DND-41 (cell line): ENCODE measurements around the gene RAB28.

Source experiments
- EZH2 ChIP-seq: IDR thresholded peaks from 3 replicates; pipeline ENCODE4 v1.6.1; 2012; ENCODE audit warnings: borderline replicate concordance, low read depth, mild to moderate bottlenecking, moderate library complexity, low read length, inconsistent platforms; ENCODE audit not compliant: severe bottlenecking
- TF ChIP-seq, protein P1 (sequence below): IDR thresholded peaks from 2 replicates; pipeline ENCODE4 v1.5.1; 2012; ENCODE audit warnings: borderline replicate concordance, low read length, moderate library complexity, mild to moderate bottlenecking; ENCODE audit not compliant: poor library complexity, severe bottlenecking; ENCODE audit errors: extremely low read depth

DNA sequence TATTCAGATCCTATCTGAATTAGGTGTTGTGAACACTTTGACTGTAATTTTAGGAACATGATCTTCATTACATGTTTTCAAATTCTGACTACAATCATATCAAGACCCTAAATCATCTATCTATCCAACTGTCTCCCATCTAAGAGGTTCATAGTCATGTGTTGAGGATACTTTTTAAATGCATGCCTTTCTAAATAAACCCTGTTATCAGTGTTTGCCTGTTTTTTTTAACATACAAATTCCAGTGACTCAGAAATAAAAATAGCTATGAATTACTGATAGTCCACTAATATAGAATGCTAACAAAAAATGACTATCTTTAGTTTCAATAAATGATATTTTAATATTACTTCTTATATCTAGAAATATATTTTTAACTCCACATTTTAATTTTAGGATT, 8.0 kb downstream of the RAB28 start:
- TF ChIP-seq, protein P1, sequence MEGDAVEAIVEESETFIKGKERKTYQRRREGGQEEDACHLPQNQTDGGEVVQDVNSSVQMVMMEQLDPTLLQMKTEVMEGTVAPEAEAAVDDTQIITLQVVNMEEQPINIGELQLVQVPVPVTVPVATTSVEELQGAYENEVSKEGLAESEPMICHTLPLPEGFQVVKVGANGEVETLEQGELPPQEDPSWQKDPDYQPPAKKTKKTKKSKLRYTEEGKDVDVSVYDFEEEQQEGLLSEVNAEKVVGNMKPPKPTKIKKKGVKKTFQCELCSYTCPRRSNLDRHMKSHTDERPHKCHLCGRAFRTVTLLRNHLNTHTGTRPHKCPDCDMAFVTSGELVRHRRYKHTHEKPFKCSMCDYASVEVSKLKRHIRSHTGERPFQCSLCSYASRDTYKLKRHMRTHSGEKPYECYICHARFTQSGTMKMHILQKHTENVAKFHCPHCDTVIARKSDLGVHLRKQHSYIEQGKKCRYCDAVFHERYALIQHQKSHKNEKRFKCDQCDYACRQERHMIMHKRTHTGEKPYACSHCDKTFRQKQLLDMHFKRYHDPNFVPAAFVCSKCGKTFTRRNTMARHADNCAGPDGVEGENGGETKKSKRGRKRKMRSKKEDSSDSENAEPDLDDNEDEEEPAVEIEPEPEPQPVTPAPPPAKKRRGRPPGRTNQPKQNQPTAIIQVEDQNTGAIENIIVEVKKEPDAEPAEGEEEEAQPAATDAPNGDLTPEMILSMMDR: no peak
- TF ChIP-seq EZH2: no peak
